SU-DHL-6 (cell line): ENCODE data around the gene UTY.

Source experiments
- H2AFZ ChIP-seq: fragments of 200-600 bp; sonication (generic); 2 replicates; pipeline ENCODE4 v1.6.1; 2014; ENCODE audit warnings: low read depth, mild to moderate bottlenecking, moderate library complexity, mixed read lengths, antibody characterized with exemption, low read length; ENCODE audit not compliant: severe bottlenecking
- H3F3A ChIP-seq: fragments of 200-600 bp; shearing (Covaris generic); 2 replicates; pipeline ENCODE4 v1.6.0; 2016; ENCODE audit warnings: antibody characterized with exemption, mild to moderate bottlenecking; ENCODE audit not compliant: insufficient read depth
- H3K27ac ChIP-seq: fragments of 200-600 bp; sonication (generic); 2 replicates; pipeline ENCODE4 v1.5.1; 2016; ENCODE audit warnings: low read depth, mild to moderate bottlenecking, low read length, moderate library complexity, mixed read lengths
- H3K27me3 ChIP-seq: fragments of 200-600 bp; sonication (generic), shearing (Covaris generic); 2 replicates; pipeline ENCODE4 v1.6.0; 2014; ENCODE audit warnings: mild to moderate bottlenecking, low read length
- H3K36me3 ChIP-seq: fragments of 200-600 bp; sonication (generic); 2 replicates; pipeline ENCODE4 v1.6.1; 2014; ENCODE audit warnings: mild to moderate bottlenecking, low read length, mixed read lengths
- H3K4me2 ChIP-seq: fragments of 300-600, 200-600 bp; shearing (Covaris generic), sonication (generic); 2 replicates; pipeline ENCODE4 v1.6.0; 2014; ENCODE audit warnings: low read length, low read depth, mild to moderate bottlenecking; ENCODE audit not compliant: poor library complexity, severe bottlenecking
- H3K4me3 ChIP-seq: fragments of 200-600 bp; sonication (generic); 2 replicates; pipeline ENCODE4 v1.5.1; 2014; ENCODE audit warnings: antibody characterized with exemption, low read length, mild to moderate bottlenecking, mixed read lengths; ENCODE audit not compliant: insufficient read depth, poor library complexity, severe bottlenecking
- H3K79me2 ChIP-seq: fragments of 200-600 bp; sonication (generic); 2 replicates; pipeline ENCODE4 v1.6.1; 2014; ENCODE audit warnings: mild to moderate bottlenecking, low read length, moderate library complexity; ENCODE audit not compliant: insufficient read depth
- H3K9ac ChIP-seq: fragments of 200-600 bp; sonication (generic); 2 replicates; pipeline ENCODE4 v1.7.0; 2014; ENCODE audit warnings: mild to moderate bottlenecking, low read length
- H3K9me2 ChIP-seq: fragments of 200-600 bp; sonication (generic); replicated peaks from 2 replicates; pipeline ENCODE4 v1.6.1; 2014; ENCODE audit warnings: low read length; ENCODE audit not compliant: insufficient read depth
- H3K9me3 ChIP-seq: fragments of 200-600 bp; sonication (generic); 2 replicates; pipeline ENCODE4 v1.6.1; 2014; ENCODE audit warnings: low read length, mixed read lengths; ENCODE audit not compliant: insufficient read depth
- H4K20me1 ChIP-seq: fragments of 200-600 bp; sonication (generic); 2 replicates; pipeline ENCODE4 v1.6.1; 2014; ENCODE audit warnings: low read depth, mild to moderate bottlenecking, antibody characterized with exemption, low read length, moderate library complexity, mixed read lengths
- CTCF ChIP-seq: fragments of 200-600 bp; sonication (generic); IDR thresholded peaks from one replicate; pipeline ENCODE4 v1.5.1; 2017; ENCODE audit warnings: antibody characterized with exemption, mild to moderate bottlenecking, low read length, moderate library complexity; ENCODE audit not compliant: insufficient read depth, poor library complexity, severe bottlenecking
- EZH2phosphoT487 ChIP-seq: fragments of 200-600 bp; sonication (generic), shearing (Covaris generic); conservative IDR thresholded peaks from 2 replicates; pipeline ENCODE4 v1.6.1; 2018; ENCODE audit warnings: mild to moderate bottlenecking, antibody characterized with exemption, low read length, moderate library complexity, mixed read lengths

Gene UTY

GRCh38 chrY:13381110-13381683, 98.6 kb downstream of the UTY start:
- no peaks in the 10 kb centered on the region for H3K9me3 ChIP-seq
- H3K4me2 ChIP-seq = no peak overlapping the region
- H3K4me3 ChIP-seq = no peak overlapping the region
- no peak overlapping the region for H3K9ac ChIP-seq
- TF ChIP-seq EZH2phosphoT487 (no peak), CTCF (no peak)
- no peaks in the 10 kb centered on the region for H3F3A ChIP-seq
- no peak overlapping the region for H3K27ac ChIP-seq
- no peaks in the 10 kb centered on the region for H3K36me3 ChIP-seq
- no peaks in the 10 kb centered on the region for H3K27me3 ChIP-seq
- H3K9me2 ChIP-seq = no peaks in the 10 kb centered on the region
- no peaks in the 10 kb centered on the region for H4K20me1 ChIP-seq
- H2AFZ ChIP-seq = no peak overlapping the region
- no peaks in the 10 kb centered on the region for H3K79me2 ChIP-seq

- no peak overlapping the region for H3K9ac ChIP-seq
- H3K4me2 ChIP-seq = no peak overlapping the region
- H4K20me1 ChIP-seq = no peaks in the 10 kb centered on the region
- H2AFZ ChIP-seq = no peak overlapping the region
- no peak overlapping the region for H3K4me3 ChIP-seq
- H3K79me2 ChIP-seq = no peaks in the 10 kb centered on the region
- TF ChIP-seq CTCF (no peak), EZH2phosphoT487 (no peak)
- no peaks in the 10 kb centered on the region for H3K36me3 ChIP-seq
- H3K9me2 ChIP-seq = no peaks in the 10 kb centered on the region
- no peaks in the 10 kb centered on the region for H3F3A ChIP-seq
- no peaks in the 10 kb centered on the region for H3K27me3 ChIP-seq
- H3K27ac ChIP-seq = no peak overlapping the region
- no peaks in the 10 kb centered on the region for H3K9me3 ChIP-seq
Measured at GRCh38 chrY:13370868-13371800, 108.7 kb downstream of the UTY start.

- no peak overlapping the region for H2AFZ ChIP-seq
- H4K20me1 ChIP-seq = no peaks in the 10 kb centered on the region
- H3K36me3 ChIP-seq = no peaks in the 10 kb centered on the region
- TF ChIP-seq CTCF = no peak
- TF ChIP-seq EZH2phosphoT487 = no peak
- H3K79me2 ChIP-seq = no peaks in the 10 kb centered on the region
- no peak overlapping the region for H3K27ac ChIP-seq
- no peaks in the 10 kb centered on the region for H3K27me3 ChIP-seq
- H3K4me3 ChIP-seq = no peak overlapping the region
- no peaks in the 10 kb centered on the region for H3K9me3 ChIP-seq
- H3F3A ChIP-seq = no peaks in the 10 kb centered on the region
- H3K9ac ChIP-seq = no peak overlapping the region
- H3K9me2 ChIP-seq = no peaks in the 10 kb centered on the region
- no peak overlapping the region for H3K4me2 ChIP-seq
Measured at GRCh38 chrY:13370245-13370644, 109.6 kb downstream of the UTY start.
